Measurements from ENCODE around the gene ATP6V0D1.
"Not testable (repeated sequence)": the region's sequence is repeated elsewhere in the genome, so short reads cannot be mapped to it uniquely, and the experiment has no call there.

ATP6V0D1 gene

DNA sequence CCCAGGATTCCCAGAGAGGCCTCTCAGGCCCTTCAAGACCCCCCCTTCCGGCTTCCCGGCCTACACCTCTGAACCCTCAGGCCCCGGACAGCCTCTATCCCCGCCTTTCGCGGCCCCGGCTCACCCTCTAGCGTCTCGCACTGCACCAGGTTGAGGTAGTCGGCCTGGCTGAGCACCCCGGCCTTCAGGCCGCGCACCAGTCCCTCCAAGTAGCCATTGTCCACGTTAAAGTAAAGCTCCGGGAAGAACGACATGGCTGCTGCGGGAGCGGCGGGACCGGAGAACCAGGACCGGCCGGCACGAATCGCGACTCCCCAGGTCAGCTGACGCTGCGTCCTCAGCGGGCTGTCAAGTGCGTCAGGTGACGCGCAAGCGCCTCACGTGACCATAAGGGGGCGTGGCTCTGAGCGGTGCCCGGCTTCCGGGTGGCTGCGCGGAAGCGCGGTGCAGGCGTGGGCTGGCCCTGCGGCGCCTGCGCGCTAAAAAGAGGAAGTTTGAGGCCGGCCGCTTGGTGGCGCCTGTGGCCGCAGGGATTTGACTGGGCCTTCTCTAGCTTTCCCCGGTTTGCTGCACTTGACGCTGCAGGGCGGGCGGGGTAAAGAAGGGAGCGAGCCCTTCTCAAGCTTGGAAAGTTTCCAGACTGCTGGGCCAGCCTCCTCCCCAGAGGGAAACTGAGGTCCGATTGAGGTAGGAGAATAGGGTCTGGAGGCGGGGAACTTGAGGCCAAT, at the start of gene ATP6V0D1:
Gene ATP6V0D1, minus strand, starts transcription at position 325 of the 728 bp plus-strand sequence. Its CDS starts 71 bp downstream, at position 254.
- DNase-seq, result peak; percentile 99

DNA sequence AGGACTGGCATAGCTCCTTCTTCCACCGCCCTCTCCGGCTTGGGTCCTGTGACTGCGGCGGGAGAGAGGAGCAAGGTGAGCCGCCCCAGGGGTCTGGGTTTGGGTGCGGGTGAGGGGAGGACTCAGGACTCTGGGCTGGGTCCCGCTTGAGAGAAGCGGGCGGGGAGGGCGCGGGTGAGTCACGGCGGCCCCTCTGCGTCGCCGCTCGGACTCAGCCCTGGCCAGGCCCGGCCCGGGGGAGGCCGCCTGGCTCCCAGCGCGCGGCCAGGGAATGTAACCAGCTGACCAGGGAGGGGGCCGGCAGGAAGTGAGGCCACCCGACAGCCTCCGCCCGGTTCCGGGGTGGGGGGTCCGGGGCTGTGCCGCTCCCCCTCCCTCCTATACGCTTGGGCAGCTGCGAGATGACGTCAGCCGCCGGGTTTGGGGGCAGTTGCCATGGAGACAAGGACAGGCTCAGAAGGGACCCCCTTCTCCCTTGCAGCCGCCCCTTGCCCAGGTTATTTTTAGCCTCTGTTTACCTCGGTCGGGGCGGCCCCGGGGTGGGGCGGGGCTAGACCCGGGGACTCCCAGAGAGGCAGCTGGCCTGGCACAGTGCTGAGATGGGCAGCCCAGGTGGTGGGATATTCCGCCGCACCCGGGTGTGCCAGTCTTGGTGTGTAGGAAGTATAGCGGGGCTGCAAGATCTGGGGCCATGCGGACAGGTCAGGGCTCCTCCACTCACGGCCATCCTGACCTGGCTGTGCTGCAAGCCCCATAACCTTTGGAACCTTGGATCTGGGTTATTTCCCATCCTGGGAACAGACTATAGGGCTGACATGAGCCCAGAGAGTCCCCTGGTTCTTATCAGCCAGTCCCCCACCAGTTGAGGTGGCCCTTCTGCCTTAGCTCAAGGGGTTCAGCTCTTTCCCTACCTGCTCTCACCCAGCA, 49.3 kb upstream of the ATP6V0D1 start:
- DNase-seq, result no peak

DNA sequence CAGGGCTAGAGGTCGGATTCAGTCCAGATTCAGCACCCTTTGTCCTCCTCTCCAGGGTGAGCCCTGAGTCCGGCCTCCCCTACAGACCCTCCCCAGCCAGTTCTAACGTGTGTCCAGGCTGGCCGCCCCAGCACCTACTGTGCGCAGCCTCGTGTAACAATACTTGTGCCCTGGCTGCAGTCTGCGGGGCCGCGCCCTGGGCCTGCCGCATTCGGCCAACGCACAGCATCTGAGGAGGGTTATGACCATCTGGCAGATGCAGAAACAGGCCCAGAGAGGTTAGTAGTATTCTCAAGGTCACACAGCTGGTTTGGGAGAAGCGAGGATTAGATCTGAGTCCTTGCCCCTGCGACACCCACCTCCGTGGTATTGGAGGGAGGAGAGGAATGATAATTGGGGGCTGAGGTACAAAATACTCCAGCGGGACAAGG, 48.6 kb upstream of the ATP6V0D1 start:
- DNase-seq, result no peak

DNA sequence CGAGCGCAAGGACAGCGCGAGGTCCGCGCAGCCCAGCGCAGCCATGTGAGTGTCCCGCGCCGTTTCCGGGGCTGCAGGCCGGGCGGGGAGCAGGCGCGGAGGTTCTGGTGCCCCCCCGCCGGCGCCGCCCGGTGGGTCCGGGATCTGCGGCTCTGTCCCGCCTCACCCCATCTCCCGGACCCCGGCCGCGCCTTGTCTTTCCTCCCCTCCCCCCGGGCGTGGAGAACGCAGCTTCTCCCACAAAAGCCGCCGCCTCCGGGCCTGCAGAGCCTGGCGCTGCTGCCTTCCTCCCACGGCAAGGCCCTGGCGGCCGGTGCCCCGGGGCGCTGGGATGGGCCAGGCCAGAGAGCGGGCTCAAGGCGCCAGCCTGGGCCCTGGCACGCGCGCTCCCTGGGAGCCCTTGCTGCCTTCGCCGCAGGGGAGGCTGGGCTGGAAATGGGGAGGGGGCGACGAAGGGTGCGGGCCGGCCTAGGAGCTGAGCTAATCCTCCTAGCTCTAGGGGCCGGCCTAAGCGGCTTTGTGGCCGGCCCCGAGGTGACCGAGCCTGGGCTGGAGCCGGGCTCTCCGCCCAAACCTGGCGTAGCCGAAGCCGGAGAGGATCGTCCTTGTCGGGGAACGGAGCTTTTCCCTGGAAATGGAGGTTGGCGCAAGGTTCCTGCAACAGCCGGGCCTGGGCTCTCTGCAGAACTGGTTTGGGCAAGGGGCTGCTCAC, 48.1 kb upstream of the ATP6V0D1 start:
- DNase-seq, result peak; percentile 23

DNA sequence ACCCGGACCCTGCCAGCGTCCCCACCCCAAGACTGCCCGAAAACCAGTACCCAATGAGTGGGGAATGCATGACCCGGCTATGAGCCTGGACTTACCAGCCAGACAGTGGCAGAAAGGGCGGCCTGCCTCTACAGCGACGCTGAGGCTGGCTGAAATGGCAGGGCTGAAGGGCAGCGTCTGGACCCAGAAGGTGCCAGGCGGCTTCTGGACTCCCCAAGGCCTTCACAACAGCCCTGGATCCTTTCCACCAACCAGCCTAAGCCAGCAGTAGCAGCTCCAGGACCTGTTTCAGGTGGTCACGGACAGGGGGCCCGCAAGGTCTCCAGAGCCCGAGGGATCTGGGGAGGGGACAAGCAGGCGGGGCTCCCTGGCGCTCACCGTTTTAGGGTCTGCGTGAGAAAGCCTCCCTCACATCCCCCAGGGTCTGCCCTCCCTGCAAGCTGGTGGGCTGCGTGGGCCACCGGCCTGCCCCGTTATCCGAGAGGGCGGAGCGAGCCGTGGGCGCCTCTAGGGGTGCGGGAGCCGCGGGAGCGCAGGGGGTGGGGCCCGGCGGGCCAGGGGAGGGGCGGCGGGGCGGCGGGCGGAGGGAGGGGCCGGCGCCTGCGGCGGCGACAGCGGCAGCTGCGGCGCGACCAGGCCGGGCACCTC, 47.4 kb upstream of the ATP6V0D1 start, which contains the start of gene RIPOR1:
Gene RIPOR1, plus strand, starts transcription at position 608 of the 648 bp plus-strand sequence. CDS start 9,618 bp downstream, outside the sequence.
- peak; percentile 44 for DNase-seq

DNA sequence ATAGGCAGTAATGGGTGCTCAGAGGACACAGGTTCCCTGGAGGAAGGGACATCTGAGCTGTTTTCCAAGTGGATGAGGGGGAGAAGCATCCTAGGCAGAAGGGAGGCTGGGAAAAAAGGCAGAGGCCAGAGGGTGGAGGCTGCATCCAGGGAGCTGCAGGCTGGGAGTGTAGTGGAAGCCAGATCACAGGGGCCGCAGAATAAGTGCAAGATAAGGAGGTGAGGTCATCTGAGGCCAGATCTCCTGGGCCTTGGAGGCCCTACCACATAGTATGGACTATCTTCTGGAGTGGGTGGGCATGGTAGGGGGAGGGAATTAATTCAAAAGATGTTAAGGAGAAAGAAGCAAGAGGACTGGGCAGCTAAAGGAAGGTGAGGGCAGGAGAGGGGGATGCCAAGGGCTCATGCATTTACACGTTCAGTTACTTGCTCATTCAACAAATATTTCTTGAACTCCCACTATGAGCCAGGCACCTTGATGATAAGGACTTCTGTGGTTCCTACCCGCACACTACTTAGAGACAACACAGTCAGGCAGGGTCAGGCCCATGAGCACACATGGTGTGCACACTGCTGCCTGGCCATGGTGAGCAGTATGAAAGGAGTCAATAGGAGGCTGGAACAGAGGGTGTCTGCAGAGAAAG, 45.3 kb upstream of the ATP6V0D1 start:
- DNase-seq, result no peak

DNA sequence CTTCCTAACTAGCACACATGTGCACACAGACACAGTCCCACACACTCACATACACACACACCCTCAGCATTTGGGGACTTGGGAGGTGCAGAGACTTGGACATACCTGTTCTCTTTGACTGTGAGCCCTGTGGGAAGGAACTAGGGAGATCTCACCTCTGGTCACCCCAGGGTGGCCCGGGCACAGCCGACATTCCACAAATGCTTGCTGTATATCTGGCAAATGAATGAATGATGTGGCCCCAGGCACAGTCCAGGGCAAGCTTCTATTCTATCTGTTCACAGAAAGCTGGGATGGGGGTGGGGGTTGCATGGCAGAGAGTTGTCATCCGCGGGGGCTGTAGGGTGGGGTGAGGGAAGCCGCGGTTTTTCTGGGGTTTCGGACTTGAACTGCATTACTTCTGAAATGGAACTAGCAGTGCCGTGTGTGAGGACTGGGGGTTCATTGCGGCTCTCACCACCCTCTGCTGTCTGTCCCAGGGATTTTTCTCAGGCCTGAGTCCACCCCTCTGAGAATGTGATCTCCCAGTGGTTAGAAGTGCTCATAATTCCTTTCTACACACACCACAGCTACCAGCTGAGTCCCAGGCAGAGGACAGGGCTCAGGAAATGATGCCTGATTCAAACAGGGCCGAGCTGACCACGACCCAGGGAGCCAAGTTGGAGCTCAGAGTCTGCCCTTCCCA, 44.4 kb upstream of the ATP6V0D1 start:
- no peak for DNase-seq

DNA sequence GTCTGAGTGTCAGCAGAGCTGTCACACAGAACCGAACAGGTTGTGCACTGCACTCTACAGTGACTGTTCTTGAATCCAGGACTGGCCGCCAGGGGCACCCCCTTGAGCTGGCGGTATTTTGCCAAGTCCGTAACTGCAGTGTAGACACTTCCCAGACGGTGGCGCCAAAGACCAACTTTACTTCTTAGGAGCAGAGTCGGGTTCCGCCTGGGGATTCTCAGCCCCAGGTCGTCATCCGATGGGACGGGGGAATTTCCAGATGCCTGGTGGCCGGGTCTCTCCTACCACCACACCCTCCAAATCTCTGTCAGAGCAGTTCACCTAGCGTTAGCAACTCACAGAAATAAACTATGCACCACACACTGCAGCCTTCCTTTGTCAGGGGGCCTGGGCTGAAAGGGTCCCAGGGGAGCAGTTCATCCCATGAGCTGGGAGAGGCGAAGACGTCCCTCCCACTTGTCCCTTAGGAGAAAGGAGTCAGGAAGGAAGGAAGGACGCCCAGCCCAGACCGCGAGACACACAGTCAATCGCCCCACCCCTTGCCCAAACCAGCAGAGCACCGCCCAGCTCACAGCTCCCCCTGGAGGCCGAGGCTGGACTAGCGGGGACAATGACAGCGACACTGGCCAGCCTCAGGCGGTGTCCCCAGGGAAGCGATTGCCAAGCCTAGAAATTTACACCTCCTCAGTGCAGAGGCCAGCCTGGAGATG, 40.3 kb upstream of the ATP6V0D1 start:
- DNase-seq, result peak; percentile 99

DNA sequence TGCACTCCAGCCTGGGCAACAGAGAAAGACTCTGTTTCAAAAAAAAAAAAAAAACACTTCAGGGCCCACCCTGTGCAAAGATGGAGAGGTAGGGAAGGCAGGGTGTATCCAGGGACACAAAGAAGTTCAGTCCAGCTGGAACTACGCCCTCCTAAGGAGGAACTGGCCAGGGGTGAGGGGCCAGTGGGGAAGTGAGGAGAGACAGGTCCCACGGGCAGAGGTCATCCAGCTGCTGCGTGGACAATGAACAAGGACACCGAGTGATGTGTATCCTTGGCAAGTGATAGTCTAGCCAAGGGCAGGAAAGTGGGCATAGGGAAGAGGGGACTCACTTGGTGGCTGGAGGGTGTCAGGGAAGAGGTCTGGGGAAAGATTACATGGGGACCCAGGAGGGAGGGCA, 38.3 kb upstream of the ATP6V0D1 start:
- DNase-seq, result no peak

DNA sequence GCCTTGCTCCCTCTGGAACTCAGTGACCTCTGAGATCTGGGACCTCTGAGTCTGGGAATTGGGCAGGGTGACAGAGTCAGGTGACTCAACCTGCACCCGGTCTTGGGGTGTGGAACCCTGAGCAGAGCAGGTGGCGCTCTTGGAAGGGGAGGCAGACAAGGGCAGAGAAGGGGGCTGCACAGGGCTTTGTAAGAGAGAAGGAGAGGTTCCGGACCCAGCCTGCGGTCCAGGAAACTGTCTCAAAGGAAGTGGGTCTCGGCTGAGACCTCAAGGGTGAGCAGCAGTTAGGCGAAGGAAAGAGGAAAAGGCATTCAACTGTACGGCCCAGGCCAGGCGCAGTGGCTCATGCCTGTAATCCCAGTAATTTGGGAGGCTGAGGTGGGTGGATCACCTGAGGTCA, 37.7 kb upstream of the ATP6V0D1 start:
- no peak for DNase-seq

DNA sequence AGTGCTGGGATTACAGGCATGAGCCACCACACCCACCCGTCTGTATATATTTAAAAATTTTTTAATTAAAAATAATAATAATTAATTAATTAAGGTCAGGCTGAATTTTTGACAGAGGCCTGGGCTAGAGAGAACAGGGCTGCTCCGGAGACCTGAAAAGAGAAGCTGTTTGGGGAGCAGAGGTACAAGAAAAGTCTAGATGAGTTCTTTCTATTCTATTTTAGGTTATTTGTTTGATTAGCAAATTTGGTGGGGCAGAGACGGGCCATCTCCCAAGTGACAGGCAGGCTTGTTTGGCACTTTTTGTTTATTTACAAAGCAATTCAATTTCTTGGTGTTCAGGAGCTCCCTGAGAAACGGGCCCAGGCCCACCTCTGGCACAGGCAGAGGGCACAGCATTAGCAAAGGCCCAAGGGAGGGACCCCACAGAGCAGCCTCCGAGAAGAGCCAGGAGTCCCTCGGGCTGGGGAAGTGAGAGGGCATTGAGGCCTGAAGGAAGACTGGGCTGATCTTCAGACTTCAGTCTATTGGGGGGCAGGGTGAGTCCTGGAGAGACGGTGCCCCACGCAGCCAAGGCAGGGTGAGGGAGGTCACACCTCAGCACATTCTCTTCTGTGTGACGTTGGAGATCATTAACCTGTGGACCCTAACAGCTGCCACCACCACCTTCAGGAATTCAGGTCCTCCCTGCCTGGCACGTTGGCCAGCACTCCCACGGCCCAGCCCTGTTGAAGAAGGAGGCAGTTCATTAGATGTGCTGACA, 36.9 kb upstream of the ATP6V0D1 start:
- DNase-seq, result no peak

DNA sequence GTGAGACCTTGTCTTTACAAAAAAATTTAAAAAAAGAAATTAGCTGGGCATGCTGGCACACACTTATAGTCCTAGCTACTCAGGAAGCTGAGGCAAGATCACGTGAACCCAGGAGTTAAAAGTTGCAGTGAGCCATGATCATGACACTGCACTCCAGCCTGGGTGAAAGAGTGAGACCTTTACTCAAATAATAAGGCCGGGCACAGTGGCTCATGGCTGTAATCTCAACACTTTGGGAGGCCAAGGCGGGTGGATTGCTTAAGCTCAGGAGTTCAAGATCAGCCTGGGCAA, 36.1 kb upstream of the ATP6V0D1 start:
- no peak for DNase-seq

DNA sequence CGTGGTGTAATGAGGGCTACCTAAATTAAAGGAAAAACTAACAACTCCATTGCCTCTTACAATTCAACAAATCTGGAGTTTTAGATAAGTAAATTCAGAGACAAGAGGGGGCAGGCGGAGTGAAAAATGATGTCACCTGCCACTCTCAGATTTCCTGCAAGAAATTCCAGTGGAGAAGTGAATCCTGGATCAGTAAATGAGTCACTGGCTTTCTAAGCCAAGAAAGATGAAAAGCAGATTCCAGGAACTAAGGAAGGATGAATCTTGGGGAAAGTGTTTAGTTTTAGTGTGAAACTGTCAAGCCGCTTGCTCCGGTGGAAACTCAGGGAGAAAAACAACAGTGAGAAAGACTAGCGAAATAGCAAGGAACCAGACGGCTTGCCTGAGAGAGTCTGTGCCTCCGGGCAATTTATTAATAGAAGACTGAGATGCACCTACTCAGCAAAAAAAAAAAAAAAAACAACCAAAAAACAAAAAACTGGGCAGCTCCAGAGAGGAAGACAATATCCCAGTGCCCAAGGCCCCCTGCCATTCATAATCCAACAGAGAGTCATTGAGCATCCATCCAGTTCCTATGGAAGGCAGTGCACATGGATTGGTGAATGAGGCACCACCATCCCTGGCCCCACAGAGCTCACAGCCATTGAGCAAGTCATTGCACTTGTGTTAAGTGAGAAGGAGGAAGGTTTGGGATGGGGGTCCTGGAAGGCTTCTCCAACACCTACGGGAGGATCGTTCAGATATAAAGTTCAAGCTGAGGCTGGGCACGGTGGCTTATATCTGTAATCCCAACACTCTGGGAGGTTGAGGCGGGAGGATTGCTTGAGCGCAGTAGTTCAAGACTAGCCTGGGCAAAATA, 35.6 kb upstream of the ATP6V0D1 start:
- no peak for DNase-seq

DNA sequence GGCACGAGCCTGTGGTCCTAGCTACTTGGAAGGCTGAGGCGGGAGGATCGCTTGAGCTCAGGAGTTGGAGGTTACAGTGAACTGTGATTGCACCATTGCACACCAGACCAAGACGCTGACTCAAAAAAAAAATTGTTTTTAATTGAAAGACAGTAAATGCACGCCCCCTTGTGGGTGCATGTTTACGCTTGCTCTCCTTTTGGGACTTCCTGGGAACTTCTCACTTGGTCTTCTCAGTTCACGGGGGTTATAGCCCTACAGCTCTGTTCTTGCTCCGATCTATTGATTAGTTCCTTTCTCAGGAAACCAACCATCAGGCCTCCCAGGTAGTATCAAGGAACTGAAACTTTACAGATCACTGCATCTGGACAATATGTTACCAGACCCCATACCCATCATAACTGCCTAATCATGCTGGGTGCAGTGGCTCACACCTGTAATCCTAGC, 33.4 kb upstream of the ATP6V0D1 start:
- peak; percentile 79 for DNase-seq

DNA sequence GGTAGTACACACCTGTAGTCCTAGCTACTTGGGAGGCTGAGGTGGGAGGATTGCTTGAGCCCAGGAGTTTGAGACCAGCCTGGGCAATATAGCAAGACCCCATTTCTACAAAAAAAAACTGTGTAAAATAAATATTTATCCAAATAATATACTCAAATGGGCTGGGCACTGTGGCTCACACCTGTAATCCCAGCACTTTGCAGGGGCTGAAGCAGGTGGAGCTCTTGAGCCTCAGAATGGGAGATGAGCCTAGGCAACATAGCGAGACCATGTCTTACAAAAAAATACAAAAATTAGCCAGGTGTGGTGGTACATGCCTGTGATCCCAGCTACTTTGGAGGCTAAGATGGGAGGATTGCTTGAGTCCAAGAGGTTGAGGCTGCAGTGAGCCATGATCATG, 32.9 kb upstream of the ATP6V0D1 start:
- DNase-seq, result not testable (repeated sequence)

DNA sequence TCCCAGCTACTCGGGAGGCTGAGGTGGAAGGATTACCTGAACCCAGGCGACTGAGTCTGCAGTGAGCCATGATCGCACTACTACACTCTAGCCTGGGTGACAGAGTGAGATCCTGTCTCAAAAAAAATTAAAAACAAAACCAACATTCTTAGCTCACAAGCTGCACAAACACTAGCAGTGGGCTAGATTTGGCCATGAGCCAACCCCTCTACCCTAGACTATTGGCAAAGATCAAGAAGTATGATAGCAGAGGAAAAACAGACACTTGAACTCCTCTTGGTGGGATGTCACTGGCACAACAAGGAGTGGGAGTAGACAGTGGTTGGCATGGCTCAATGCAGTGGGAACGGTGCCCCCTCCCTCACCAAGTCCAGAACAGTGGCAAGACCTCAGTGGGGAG, 28.1 kb upstream of the ATP6V0D1 start:
- DNase-seq, result no peak

DNA sequence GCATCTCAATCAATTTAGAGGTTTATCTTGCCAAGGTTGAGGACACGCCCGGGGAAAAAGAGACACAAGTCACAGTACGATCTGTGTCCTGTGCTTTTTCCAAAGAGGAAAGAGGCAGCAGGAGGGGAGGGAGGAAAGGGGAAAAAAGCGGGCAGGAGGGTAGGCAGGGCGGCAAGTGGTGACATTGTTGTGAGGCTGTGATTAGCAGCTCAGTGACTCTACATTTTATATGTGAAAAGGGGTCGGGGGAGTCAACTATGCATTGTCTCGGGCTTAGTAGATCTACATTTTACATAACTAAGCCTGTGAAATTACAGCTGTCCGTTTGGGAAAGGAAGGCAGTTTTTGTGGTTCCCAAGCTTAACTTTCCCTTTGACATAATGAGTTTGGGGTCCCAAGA, 25.5 kb upstream of the ATP6V0D1 start:
- DNase-seq, result no peak

DNA sequence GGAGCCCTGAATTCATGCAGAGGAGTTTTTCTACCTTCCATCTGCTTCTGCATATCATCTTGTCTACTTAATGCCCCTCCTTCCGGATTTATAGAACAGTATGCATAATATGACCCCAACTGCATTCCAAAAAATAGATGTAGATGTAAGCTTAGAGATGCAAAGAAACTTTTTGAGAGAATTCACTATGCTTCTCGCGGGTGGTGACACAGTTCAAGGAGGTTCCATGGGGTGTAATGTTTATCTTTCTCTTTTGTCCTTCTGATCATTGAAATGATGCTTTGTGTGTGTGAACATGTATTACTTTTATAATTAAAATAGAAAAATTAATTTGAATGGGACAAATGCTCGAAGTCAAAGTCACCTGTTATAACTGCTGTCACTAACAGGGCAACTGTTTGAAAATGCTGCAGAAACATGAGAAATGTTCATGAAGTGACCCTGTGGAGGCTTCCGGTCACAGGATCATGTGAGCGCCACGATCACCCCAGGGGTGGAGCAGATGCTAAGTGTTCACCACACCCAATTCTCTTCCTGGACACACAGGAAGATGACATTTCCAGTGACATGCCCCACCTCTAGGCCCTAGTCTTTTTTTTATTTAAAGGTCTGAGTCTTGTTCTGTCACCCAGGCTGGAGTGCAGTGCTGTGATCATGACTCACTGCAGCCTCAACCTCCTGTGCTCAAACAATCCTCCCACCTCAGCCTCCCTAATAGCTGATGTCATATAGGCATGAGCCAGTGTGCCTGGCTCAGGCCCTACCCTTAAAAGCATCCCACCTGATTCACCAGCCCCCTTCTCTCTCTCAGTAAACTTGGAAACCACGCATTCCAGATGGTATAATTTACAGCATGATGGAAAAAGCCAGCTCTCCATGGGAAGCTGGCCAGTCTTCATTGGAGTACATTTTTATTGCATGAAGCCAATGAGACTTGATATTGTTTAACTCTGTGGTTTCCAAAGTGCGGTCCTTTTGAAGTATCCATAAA, 23.4 kb upstream of the ATP6V0D1 start:
- peak; percentile 34 for DNase-seq

Data from activated CD4-positive, alpha-beta T cell treated with anti-CD3 and anti-CD28 coated beads, Interleukin-2, amount 50 U/mL, for 1 hour (primary cell).